ENCODE measurements around the gene CBX5. TPM values are rescaled to one million over a fixed set of nuclear protein-coding genes. Genes with fewer than 3 reads are reported as not detected.

Gene CBX5
- total and polyA plus RNA-seq, 9 of the 15 experiments (the other 6 are each of a cell fraction or from before 2014, with no cell fraction given), result 32.6 to 102 (median 59.2) TPM

GRCh38 chr12:54214553-54215406 is 65.1 kb downstream of the CBX5 start (continued):
- no peak for TF ChIP-seq RBM22 (IDR thresholded peaks at IDR 0.05; ENCODE audit: low read depth, low read length, poor library complexity, severe bottlenecking)
- TF ChIP-seq HDAC8 (tag; IDR thresholded peaks at IDR 0.05), result no peak
- TF ChIP-seq NFIC (IDR thresholded peaks at IDR 0.05), result no peak; the same call in 1 of the 2 replicates
- TF ChIP-seq HLTF (IDR thresholded peaks at IDR 0.05), result no peak
- TF ChIP-seq BHLHE40 (IDR thresholded peaks at IDR 0.05; ENCODE audit: low read length), result peak; percentile 36
- TF ChIP-seq TAL1 (IDR thresholded peaks at IDR 0.05), result no peak
- TF ChIP-seq DLX4 (CRISPR knock-in tag; IDR thresholded peaks at IDR 0.05), result no peak
- TF ChIP-seq AFF4 (CRISPR knock-in tag; IDR thresholded peaks at IDR 0.05), result no peak
- no peak for TF ChIP-seq NR4A1 (CRISPR knock-in tag; IDR thresholded peaks at IDR 0.05)
- 0 out of 2 replicates have a peak, but pooled peaks have one; percentile 27 for TF ChIP-seq NR4A1 (tag; IDR thresholded peaks at IDR 0.05)
- no peak for TF ChIP-seq ZEB2 (IDR thresholded peaks at IDR 0.05)
- no peak for TF ChIP-seq ZBTB34 (CRISPR knock-in tag; IDR thresholded peaks at IDR 0.05)
- peak in 1 of 2 experiments; percentile 42; a peak in 1 of 4 replicates for TF ChIP-seq TBL1XR1 (IDR thresholded peaks at IDR 0.05; ENCODE audit: low read length in 2 of 2)
- TF ChIP-seq PCBP2 (IDR thresholded peaks at IDR 0.05; ENCODE audit: low read depth, low read length, poor library complexity, severe bottlenecking), result no peak
